ENCODE data around the gene CPLX3. TPM values are rescaled to one million over a fixed set of nuclear protein-coding genes. Genes with fewer than 3 reads are reported as not detected.

Gene CPLX3, protein sequence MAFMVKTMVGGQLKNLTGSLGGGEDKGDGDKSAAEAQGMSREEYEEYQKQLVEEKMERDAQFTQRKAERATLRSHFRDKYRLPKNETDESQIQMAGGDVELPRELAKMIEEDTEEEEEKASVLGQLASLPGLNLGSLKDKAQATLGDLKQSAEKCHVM
- total RNA-seq: under 1 TPM in 1 of 2 experiments, not detected in 1; 0.11 TPM

- DNase-seq: peak; percentile 49
- intact Hi-C loops (cut with micrococcal nuclease): no loop called here
- H3K27me3 Mint-ChIP-seq: peaks cover 23% of the 10 kb centered on the region
- POLR2A ChIA-PET: interaction anchor here (1.0 to 1.9 kb wide), 5 partner anchors 10 to 44 kb away, joined by 3 to 6 read pairs (median 5); partner anchors contain the start of gene LMAN1L
- H3K36me3 Mint-ChIP-seq (ENCODE audit: low read depth): no peaks in the 10 kb centered on the region
- TF ChIP-seq, protein P1, sequence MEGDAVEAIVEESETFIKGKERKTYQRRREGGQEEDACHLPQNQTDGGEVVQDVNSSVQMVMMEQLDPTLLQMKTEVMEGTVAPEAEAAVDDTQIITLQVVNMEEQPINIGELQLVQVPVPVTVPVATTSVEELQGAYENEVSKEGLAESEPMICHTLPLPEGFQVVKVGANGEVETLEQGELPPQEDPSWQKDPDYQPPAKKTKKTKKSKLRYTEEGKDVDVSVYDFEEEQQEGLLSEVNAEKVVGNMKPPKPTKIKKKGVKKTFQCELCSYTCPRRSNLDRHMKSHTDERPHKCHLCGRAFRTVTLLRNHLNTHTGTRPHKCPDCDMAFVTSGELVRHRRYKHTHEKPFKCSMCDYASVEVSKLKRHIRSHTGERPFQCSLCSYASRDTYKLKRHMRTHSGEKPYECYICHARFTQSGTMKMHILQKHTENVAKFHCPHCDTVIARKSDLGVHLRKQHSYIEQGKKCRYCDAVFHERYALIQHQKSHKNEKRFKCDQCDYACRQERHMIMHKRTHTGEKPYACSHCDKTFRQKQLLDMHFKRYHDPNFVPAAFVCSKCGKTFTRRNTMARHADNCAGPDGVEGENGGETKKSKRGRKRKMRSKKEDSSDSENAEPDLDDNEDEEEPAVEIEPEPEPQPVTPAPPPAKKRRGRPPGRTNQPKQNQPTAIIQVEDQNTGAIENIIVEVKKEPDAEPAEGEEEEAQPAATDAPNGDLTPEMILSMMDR (IDR thresholded peaks at IDR 0.05): no peak
- no peak within 1 kb of the TSS for H3K27ac Mint-ChIP-seq
- H3K9me3 Mint-ChIP-seq: no peaks in the 10 kb centered on the region
- ATAC-seq: peak; percentile 57
- CTCF ChIA-PET: interaction anchor here (1.1 to 2.1 kb wide), 7 partner anchors 10 to 186 kb away, joined by 3 to 8 read pairs (median 4); no protein-coding TSS in a partner anchor
- no peak within 1 kb of the TSS for H3K4me3 Mint-ChIP-seq
- peaks cover 4% of the 10 kb centered on the region for H3K4me1 Mint-ChIP-seq (ENCODE audit: low read depth)
Measured at GRCh38 chr15:74826364-74826819, at the start of gene CPLX3. Gene CPLX3 (plus strand): TSS chr15:74826627. CDS start chr15:74826704, 77 bp downstream.

GRCh38 chr15:74776821-74777768, 49.3 kb upstream of the CPLX3 start:
- POLR2A ChIA-PET: interaction anchor here (0.7 to 21.2 kb wide), 14 partner anchors 9 to 267 kb away, joined by 3 to 410 read pairs (median 4); partner anchors contain the start of genes ARID3B and MPI

DNA sequence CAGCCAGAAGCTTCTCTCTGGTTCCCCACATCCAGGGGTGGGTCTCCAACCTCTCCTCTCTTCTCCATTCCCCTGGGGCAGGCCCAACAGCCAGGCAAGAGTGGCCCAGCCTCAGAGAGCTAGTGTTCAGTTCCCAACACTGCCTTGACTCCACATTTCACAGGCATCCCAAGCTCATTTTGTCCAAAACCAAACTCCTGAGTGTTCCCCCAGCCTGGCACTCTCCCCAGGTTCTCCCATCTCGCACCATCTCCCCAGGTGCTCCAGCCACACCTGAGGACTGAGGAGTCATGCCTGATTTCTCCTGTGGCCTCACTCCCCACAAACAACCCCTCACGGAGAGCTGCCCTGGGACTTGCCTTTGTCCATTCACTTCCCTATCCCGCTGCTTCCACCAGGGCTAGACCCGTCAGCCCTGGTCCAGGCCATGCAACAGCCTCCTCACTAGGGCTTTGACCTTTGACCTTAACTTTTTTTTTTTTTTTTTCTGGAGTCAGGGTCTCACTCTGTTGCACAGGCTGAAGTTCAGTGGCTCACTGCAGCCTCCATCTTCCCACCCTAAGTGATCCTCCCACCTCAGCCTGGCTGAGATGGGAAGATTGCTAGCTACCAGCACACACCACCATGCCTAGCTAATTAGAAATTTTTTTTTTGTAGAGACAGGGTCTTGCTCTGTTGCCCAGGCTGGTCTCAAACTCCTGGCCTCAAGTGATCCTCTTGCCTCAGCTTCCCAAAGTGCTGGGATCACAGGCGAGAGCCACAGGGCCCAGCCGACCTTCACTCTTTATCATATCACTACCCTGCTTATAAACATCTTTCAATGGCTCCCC, 48.4 kb upstream of the CPLX3 start:
- intact Hi-C loops (cut with micrococcal nuclease): no loop called here
- ATAC-seq: peak; percentile 1

More at GRCh38 chr15:74776821-74777768, 49.3 kb upstream of the CPLX3 start:
- CTCF ChIA-PET: interaction anchor here (0.7 to 30.3 kb wide), 11 partner anchors 0 to 229 kb away, joined by 3 to 1327 read pairs (median 6); partner anchors contain the start of genes CSK and ULK3
- intact Hi-C loops (cut with micrococcal nuclease): no loop called here
- Mint-ChIP-seq H3K27ac (peak overlapping the region; percentile 98), H3K4me3 (peak overlapping the region; percentile 88), H3K4me1 (ENCODE audit: low read depth) (peaks cover 71% of the 10 kb centered on the region), H3K36me3 (ENCODE audit: low read depth) (peaks cover 10% of the 10 kb centered on the region), H3K27me3 (no peaks in the 10 kb centered on the region), H3K9me3 (no peaks in the 10 kb centered on the region)
- DNase-seq (peak; percentile 79), ATAC-seq (peak; percentile 57)
- TF ChIP-seq, protein P1 (IDR thresholded peaks at IDR 0.05): no peak

GRCh38 chr15:74778599-74778970, 47.8 kb upstream of the CPLX3 start:
- ChIA-PET CTCF (interaction anchor here (1.6 to 30.3 kb wide), 6 partner anchors 1 to 170 kb away, joined by 3 to 1327 read pairs (median 37); partner anchors contain the start of gene CSK), POLR2A (interaction anchor here (0.7 to 21.2 kb wide), 5 partner anchors 12 to 194 kb away, joined by 3 to 410 read pairs (median 4); no protein-coding TSS in a partner anchor)
- Mint-ChIP-seq H3K36me3 (ENCODE audit: low read depth) (peaks cover 20% of the 10 kb centered on the region), H3K4me3 (peak overlapping the region; percentile 88), H3K9me3 (no peaks in the 10 kb centered on the region), H3K4me1 (ENCODE audit: low read depth) (peaks cover 68% of the 10 kb centered on the region), H3K27ac (peak overlapping the region; percentile 98), H3K27me3 (no peaks in the 10 kb centered on the region)
- TF ChIP-seq, protein P1 (IDR thresholded peaks at IDR 0.05): no peak
- intact Hi-C loops (cut with micrococcal nuclease): no loop called here
- no peak for DNase-seq
- ATAC-seq: no peak

More for the DNA sequence above, 48.4 kb upstream of the CPLX3 start:
- peaks cover 14% of the 10 kb centered on the region for H3K36me3 Mint-ChIP-seq (ENCODE audit: low read depth)
- peak overlapping the region; percentile 98 for H3K27ac Mint-ChIP-seq
- H3K4me3 Mint-ChIP-seq: peak overlapping the region; percentile 88
- H3K9me3 Mint-ChIP-seq: no peaks in the 10 kb centered on the region
- TF ChIP-seq, protein P1 (IDR thresholded peaks at IDR 0.05): no peak
- H3K4me1 Mint-ChIP-seq (ENCODE audit: low read depth): peaks cover 70% of the 10 kb centered on the region
- POLR2A ChIA-PET: interaction anchor here (1.0 to 21.2 kb wide), 10 partner anchors 10 to 266 kb away, joined by 3 to 410 read pairs (median 4); partner anchors contain the start of genes ARID3B and MPI
- H3K27me3 Mint-ChIP-seq: no peaks in the 10 kb centered on the region
- no peak for DNase-seq
- CTCF ChIA-PET: interaction anchor here (1.0 to 30.3 kb wide), 11 partner anchors 1 to 171 kb away, joined by 3 to 1327 read pairs (median 6); partner anchors contain the start of genes CSK and ULK3
